GM19372 (cell line): ENCODE measurements around the gene RAB3B.
"Not testable (repeated sequence)": the region's sequence is repeated elsewhere in the genome, so short reads cannot be mapped to it uniquely, and the experiment has no call there.

Experiments used
- ATAC-seq: cut with Tn5 transposase; IDR thresholded peaks from one replicate; pipeline ENCODE4 v1.9.1; 2021; ENCODE audit warnings: mild to moderate bottlenecking, low read depth, moderate library complexity; ENCODE audit not compliant: unreplicated experiment

RAB3B gene

GRCh38 chr1:51990478-51990965 lies at the start of gene RAB3B:
Gene RAB3B, minus strand, starts transcription at chr1:51990700. Its CDS starts 13,583 bp downstream, at chr1:51977117.
- ATAC-seq = peak; percentile 77

- no peak for ATAC-seq
These were observed 47.4 kb upstream of the RAB3B start for GRCh38 chr1:52037909-52038308.

GRCh38 chr1:52037402-52037814 lies 46.9 kb upstream of the RAB3B start:
- no peak for ATAC-seq

GRCh38 chr1:52034050-52034384 lies 43.5 kb upstream of the RAB3B start:
- ATAC-seq = no peak

GRCh38 chr1:52033190-52034049 lies 42.9 kb upstream of the RAB3B start, which contains the start of gene KTI12:
Gene KTI12, minus strand, starts transcription at chr1:52033810. Its CDS starts 49 bp downstream, at chr1:52033761.
- ATAC-seq = peak; percentile 85

GRCh38 chr1:52032785-52033131 lies 42.3 kb upstream of the RAB3B start:
- no peak for ATAC-seq

- no peak for ATAC-seq
These were observed 41.8 kb upstream of the RAB3B start for GRCh38 chr1:52032124-52032784.

- ATAC-seq = not testable (repeated sequence)
These were observed 38.3 kb upstream of the RAB3B start for GRCh38 chr1:52028839-52029238.

GRCh38 chr1:52028328-52028727 lies 37.8 kb upstream of the RAB3B start:
- ATAC-seq = no peak

GRCh38 chr1:52026278-52026677 lies 35.8 kb upstream of the RAB3B start:
- ATAC-seq = no peak

- no peak for ATAC-seq
These were observed 31.6 kb upstream of the RAB3B start for GRCh38 chr1:52022133-52022532.

- no peak for ATAC-seq
These were observed 17.7 kb upstream of the RAB3B start for GRCh38 chr1:52008071-52008809.

- ATAC-seq = no peak
These were observed 16.9 kb upstream of the RAB3B start for GRCh38 chr1:52007215-52008002.

GRCh38 chr1:52006081-52006553 lies 15.6 kb upstream of the RAB3B start:
- ATAC-seq = not testable (repeated sequence)

- not testable (repeated sequence) for ATAC-seq
These were observed 15.0 kb upstream of the RAB3B start for GRCh38 chr1:52005548-52005947.

- ATAC-seq = no peak
These were observed 13.4 kb upstream of the RAB3B start for GRCh38 chr1:52003877-52004276.

- peak; percentile 51 for ATAC-seq
These were observed 11.8 kb upstream of the RAB3B start for GRCh38 chr1:52002038-52002917.

- no peak for ATAC-seq
These were observed 8.2 kb upstream of the RAB3B start for GRCh38 chr1:51998701-51999100.

- ATAC-seq = no peak
These were observed 7.5 kb upstream of the RAB3B start for GRCh38 chr1:51997974-51998382.
